GM18505 (cell line): ENCODE data around the gene STT3A.

Experiments
- ATAC-seq: cut with Tn5 transposase; IDR thresholded peaks from one replicate; pipeline ENCODE4 v1.9.1; 2021; ENCODE audit not compliant: unreplicated experiment
- POLR2A ChIP-seq: IDR thresholded peaks from 4 replicates; pipeline ENCODE4 v1.6.1; 2011; ENCODE audit warnings: borderline replicate concordance; ENCODE audit not compliant: insufficient read depth, insufficient read length; ENCODE audit errors: extremely low read depth

STT3A gene

DNA sequence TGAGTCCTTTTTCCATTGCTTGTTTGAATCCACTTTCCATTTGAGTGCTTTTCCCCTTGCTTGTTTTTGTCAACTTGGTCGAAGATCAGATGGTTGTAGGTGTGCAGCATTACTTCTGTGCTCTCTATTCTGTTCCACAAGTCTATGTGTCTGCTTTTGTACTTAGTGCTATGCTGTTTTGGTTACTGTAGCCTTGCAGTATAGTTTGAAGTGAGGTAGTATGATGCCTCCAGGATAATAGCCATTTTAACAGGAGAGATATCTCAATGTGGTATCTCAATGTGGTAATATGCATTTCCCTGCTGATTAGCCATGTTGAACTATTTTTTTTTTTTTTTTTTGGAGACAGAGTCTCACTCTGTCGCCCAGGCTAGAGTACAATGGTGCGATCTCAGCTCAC is 71.3 kb downstream of the STT3A start:
- TF ChIP-seq POLR2A: no peak
- ATAC-seq: no peak

DNA sequence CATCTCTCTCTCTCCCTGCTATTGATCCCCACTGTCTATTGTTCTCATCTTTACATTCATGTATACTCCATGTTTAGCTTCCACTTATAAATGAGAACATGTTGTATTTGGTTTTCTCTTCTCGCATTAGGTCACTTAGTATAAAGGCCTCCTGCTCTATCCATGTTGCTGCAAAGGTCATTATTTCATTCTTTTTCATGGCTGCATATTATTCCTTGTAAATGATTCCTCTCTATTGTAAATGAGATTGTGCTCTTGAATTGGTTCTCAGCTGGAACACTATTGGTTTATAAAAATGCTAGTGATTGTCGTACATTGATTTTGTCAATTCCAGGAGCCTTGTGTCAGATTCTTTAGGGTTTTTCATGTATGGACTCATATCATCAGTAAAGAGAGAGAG is 74.5 kb downstream of the STT3A start:
- no peak for ATAC-seq
- no peak for TF ChIP-seq POLR2A

DNA sequence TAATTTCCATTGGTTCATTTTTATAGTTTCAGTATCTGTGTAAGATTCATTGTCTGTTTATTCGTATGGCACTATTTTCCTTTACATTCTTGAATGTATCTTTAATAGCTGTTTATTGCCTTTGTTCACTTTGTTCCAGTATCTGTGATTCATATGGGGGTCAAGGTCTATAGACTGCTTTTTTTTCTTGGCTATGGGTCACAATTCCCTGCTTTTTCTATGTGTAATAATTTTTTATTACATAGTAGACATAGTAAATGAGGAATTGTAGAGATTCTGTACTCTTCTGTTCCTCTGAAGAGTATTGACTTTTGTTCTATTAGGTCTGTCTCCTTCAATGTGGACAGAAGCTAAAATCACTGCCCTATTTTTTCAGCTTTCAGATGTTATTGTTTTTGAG is 77.5 kb downstream of the STT3A start:
- ATAC-seq: no peak
- no peak for TF ChIP-seq POLR2A

DNA sequence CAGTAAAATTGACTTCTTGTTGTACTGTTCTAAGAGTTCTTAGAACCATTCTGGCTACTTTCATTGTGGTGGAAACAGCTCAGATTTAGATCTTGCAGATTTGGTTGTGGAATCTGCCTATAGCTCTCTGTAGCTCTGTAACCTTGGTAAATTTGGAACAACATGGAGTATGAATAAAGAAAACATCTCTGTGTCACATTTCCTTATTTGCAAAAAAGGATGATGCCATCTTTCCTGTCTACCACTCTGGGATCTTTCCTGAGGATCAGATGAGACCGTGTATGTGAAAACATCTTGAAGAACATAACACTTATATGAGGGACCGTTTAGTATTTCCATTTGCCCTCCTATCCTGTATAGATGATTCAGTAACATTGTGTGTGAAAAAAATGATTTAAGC is 78.9 kb downstream of the STT3A start:
- ATAC-seq: no peak
- no peak for TF ChIP-seq POLR2A
